RWPE2 (cell line): Measurements from ENCODE around the gene MUC4.
A peak's percentile ranks its signal among the peaks of the same experiment; 100 is the strongest.

Source experiments
- ATAC-seq: fragments of 200-7000 bp; cut with Tn5 transposase; 3 replicates; pipeline ENCODE4 v1.9.1; 2021; ENCODE audit warnings: low read depth
- DNase-seq: peaks from one replicate; pipeline ENCODE4 v3.0.0-alpha.2; 2020; ENCODE audit warnings: low spot score
- H3K27ac ChIP-seq: fragments of 450-650 bp; 2 replicates; pipeline ENCODE4 v1.5.1; 2017; ENCODE audit warnings: mild to moderate bottlenecking; ENCODE audit not compliant: poor library complexity, severe bottlenecking
- H3K27me3 ChIP-seq: fragments of 250-450 bp; sonication (Bioruptor Pico); 2 replicates; pipeline ENCODE4 v1.5.1; 2021; ENCODE audit warnings: mild to moderate bottlenecking, moderate library complexity; ENCODE audit not compliant: insufficient read depth, poor library complexity, severe bottlenecking
- H3K36me3 ChIP-seq: fragments of 250-450 bp; sonication (Bioruptor Pico); 2 replicates; pipeline ENCODE4 v1.5.1; 2020; ENCODE audit warnings: low read depth, mild to moderate bottlenecking, moderate library complexity
- H3K4me1 ChIP-seq: fragments of 250-450 bp; sonication (Bioruptor Pico); 2 replicates; pipeline ENCODE4 v1.5.1; 2021; ENCODE audit warnings: mild to moderate bottlenecking, moderate library complexity; ENCODE audit not compliant: insufficient read depth, poor library complexity, severe bottlenecking
- H3K4me3 ChIP-seq: fragments of 250-450 bp; sonication (Bioruptor Pico); 2 replicates; pipeline ENCODE4 v1.5.1; 2021; ENCODE audit warnings: mild to moderate bottlenecking, moderate library complexity; ENCODE audit not compliant: severe bottlenecking
- H3K9me3 ChIP-seq: fragments of 250-450 bp; sonication (Bioruptor Pico); 2 replicates; pipeline ENCODE4 v1.5.1; 2021; ENCODE audit warnings: mild to moderate bottlenecking, moderate library complexity; ENCODE audit not compliant: severe bottlenecking
- CTCF ChIP-seq: fragments of 450-650 bp; IDR thresholded peaks from one replicate; pipeline ENCODE4 v1.5.1; 2017; ENCODE audit warnings: mild to moderate bottlenecking, moderate library complexity; ENCODE audit not compliant: poor library complexity, severe bottlenecking

Gene MUC4

GRCh38 chr3:195810455-195810845, 1.3 kb downstream of the MUC4 start:
- Histone ChIP-seq H3K4me3 (no peak overlapping the region), H3K36me3 (no peaks in the 10 kb centered on the region), H3K27ac (no peak overlapping the region), H3K4me1 (no peaks in the 10 kb centered on the region), H3K9me3 (no peaks in the 10 kb centered on the region), H3K27me3 (peaks cover 5% of the 10 kb centered on the region)
- DNase-seq (peak; percentile 45), ATAC-seq (no peak)
- no peak for TF ChIP-seq CTCF

GRCh38 chr3:195809796-195810454, 1.8 kb downstream of the MUC4 start:
- no peaks in the 10 kb centered on the region for H3K9me3 ChIP-seq
- no peak for TF ChIP-seq CTCF
- H3K27me3 ChIP-seq, result peaks cover 5% of the 10 kb centered on the region
- ATAC-seq (no peak; the same call in 2 of the 3 replicates), DNase-seq (no peak)
- no peak overlapping the region for H3K4me3 ChIP-seq
- no peaks in the 10 kb centered on the region for H3K36me3 ChIP-seq
- H3K27ac ChIP-seq, result no peak overlapping the region
- H3K4me1 ChIP-seq, result no peaks in the 10 kb centered on the region

GRCh38 chr3:195809291-195809785, 2.4 kb downstream of the MUC4 start:
- ATAC-seq, result no peak
- Histone ChIP-seq H3K4me1 (no peaks in the 10 kb centered on the region), H3K27ac (no peak overlapping the region), H3K27me3 (peaks cover 5% of the 10 kb centered on the region), H3K9me3 (no peaks in the 10 kb centered on the region), H3K4me3 (no peak overlapping the region), H3K36me3 (no peaks in the 10 kb centered on the region)
- TF ChIP-seq CTCF, result no peak
- no peak for DNase-seq

- ATAC-seq (no peak), DNase-seq (no peak)
- Histone ChIP-seq H3K36me3 (no peaks in the 10 kb centered on the region), H3K4me3 (no peak overlapping the region), H3K4me1 (no peaks in the 10 kb centered on the region), H3K9me3 (no peaks in the 10 kb centered on the region), H3K27ac (no peak overlapping the region), H3K27me3 (peaks cover 6% of the 10 kb centered on the region)
- no peak for TF ChIP-seq CTCF
These were observed 2.9 kb downstream of the MUC4 start for GRCh38 chr3:195808741-195809290.

GRCh38 chr3:195807681-195808121, 4.0 kb downstream of the MUC4 start:
- Histone ChIP-seq H3K27ac (no peak overlapping the region), H3K4me3 (no peak overlapping the region), H3K4me1 (no peaks in the 10 kb centered on the region), H3K27me3 (peaks cover 9% of the 10 kb centered on the region), H3K36me3 (no peaks in the 10 kb centered on the region), H3K9me3 (no peaks in the 10 kb centered on the region)
- no peak for DNase-seq
- TF ChIP-seq CTCF, result no peak
- ATAC-seq, result no peak
